ENCODE results near the gene ZBTB24. TPM values are rescaled to one million over a fixed set of nuclear protein-coding genes. Genes with fewer than 3 reads are reported as not detected.

Gene ZBTB24
- total RNA-seq, 1 donor from 2014 or later, result 3.6 TPM

DNA sequence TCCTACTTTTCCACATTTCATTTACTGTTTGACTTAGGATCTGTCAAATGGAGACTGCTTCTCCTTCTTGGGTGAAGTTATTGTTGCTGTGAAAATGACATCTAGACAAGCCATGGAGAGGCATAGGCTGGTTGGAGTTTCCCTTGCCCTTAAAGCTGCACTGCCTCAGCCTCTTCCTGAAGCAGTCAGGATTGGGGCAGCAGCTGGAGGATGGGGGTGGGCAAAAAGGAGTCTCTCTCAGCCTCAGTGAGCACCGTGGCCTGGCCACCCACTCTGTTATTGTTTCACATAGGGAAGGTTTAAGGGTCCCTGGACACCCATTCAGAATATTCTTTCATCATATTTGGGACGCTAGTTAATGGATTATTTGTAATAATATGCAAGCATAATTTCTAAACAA, 7.7 kb upstream of the ZBTB24 start:
- TF ChIP-seq, protein P1, sequence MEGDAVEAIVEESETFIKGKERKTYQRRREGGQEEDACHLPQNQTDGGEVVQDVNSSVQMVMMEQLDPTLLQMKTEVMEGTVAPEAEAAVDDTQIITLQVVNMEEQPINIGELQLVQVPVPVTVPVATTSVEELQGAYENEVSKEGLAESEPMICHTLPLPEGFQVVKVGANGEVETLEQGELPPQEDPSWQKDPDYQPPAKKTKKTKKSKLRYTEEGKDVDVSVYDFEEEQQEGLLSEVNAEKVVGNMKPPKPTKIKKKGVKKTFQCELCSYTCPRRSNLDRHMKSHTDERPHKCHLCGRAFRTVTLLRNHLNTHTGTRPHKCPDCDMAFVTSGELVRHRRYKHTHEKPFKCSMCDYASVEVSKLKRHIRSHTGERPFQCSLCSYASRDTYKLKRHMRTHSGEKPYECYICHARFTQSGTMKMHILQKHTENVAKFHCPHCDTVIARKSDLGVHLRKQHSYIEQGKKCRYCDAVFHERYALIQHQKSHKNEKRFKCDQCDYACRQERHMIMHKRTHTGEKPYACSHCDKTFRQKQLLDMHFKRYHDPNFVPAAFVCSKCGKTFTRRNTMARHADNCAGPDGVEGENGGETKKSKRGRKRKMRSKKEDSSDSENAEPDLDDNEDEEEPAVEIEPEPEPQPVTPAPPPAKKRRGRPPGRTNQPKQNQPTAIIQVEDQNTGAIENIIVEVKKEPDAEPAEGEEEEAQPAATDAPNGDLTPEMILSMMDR (conservative IDR thresholded peaks at IDR 0.05; ENCODE audit: low read depth, low read length), result no peak
- DNase-seq (ENCODE audit: low read depth), result no peak
- H3K4me3 ChIP-seq (ENCODE audit: low read depth, low read length), result no peak overlapping the region

DNA sequence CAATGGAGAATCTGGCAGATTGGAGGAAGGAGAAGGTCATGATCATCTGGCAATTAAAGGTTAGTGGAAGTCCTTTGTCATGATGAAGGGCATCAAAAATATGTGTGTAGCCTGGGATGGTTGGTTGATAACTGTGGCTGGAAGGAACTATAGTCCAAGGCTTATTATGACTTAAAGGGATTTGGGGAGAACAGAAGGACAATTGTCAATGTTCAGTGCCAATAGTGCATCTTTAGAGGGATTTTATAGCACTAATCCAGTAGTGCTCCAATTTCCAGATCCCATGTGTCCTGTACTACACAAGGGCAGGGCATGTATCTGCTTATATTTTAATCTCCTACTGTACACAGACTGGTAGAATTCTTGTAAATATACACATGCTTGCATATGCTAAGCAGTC, 5.0 kb upstream of the ZBTB24 start:
- DNase-seq (ENCODE audit: low read depth), result no peak
- TF ChIP-seq, protein P1 (conservative IDR thresholded peaks at IDR 0.05; ENCODE audit: low read depth, low read length), result no peak
- no peak overlapping the region for H3K4me3 ChIP-seq (ENCODE audit: low read depth, low read length)

GRCh38 chr6:109486068-109486467, 3.0 kb upstream of the ZBTB24 start:
- H3K4me3 ChIP-seq (ENCODE audit: low read depth, low read length), result no peak overlapping the region
- TF ChIP-seq, protein P1 (conservative IDR thresholded peaks at IDR 0.05; ENCODE audit: low read depth, low read length), result no peak
- DNase-seq (ENCODE audit: low read depth), result no peak

GRCh38 chr6:109485266-109485935, 2.4 kb upstream of the ZBTB24 start:
- TF ChIP-seq, protein P1 (conservative IDR thresholded peaks at IDR 0.05; ENCODE audit: low read depth, low read length), result no peak
- no peak overlapping the region for H3K4me3 ChIP-seq (ENCODE audit: low read depth, low read length)
- DNase-seq (ENCODE audit: low read depth), result no peak

GRCh38 chr6:109484122-109484521, 1.1 kb upstream of the ZBTB24 start:
- TF ChIP-seq, protein P1 (conservative IDR thresholded peaks at IDR 0.05; ENCODE audit: low read depth, low read length), result no peak
- no peak overlapping the region for H3K4me3 ChIP-seq (ENCODE audit: low read depth, low read length)
- no peak for DNase-seq (ENCODE audit: low read depth)

- peak overlapping the region; percentile 54 for H3K4me3 ChIP-seq (ENCODE audit: low read depth, low read length)
- DNase-seq (ENCODE audit: low read depth), result no peak
- TF ChIP-seq, protein P1 (conservative IDR thresholded peaks at IDR 0.05; ENCODE audit: low read depth, low read length), result no peak
Measured at GRCh38 chr6:109483735-109484057, 677 bp upstream of the ZBTB24 start.

DNA sequence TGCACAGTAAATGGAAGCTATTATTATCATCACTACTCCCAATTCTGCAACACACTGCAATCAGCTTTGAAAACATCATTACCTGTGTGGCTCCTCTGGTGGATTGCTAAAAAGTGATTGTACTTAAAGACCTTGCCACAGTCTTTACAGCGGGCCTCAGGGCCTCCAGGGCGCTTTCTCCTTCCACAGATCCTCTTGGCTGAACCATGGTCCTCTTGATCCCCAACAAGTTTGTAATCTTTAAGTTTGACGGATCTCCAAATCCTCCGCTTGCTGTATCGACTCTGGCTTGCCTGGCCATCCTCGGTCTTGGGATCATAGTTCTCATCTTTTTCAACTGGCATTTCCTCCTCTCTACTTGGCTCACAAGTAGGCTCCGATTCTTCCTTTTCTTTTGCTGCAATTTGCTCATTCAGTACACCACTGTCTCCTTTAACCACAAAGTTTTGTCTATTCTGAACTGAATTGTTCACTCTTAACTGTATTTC, 2.0 kb downstream of the ZBTB24 start:
- no peak for DNase-seq (ENCODE audit: low read depth)
- H3K4me3 ChIP-seq (ENCODE audit: low read depth, low read length), result no peak overlapping the region
- TF ChIP-seq, protein P1 (conservative IDR thresholded peaks at IDR 0.05; ENCODE audit: low read depth, low read length), result no peak
